NCI-H1048 (cell line): ENCODE data around the gene GLRA3.
"Not testable (repeated sequence)": the region's sequence is repeated elsewhere in the genome, so short reads cannot be mapped to it uniquely, and the experiment has no call there.

ENCODE experiments used
- DNase-seq: peaks from one replicate; lab custom pipeline; 2025; lab: John Stamatoyannopoulos, UW

The GLRA3 gene

GRCh38 chr4:174828845-174829701, at the start of gene GLRA3:
Gene GLRA3 (minus strand): TSS chr4:174829247. CDS start chr4:174828811, 436 bp downstream.
- DNase-seq: peak; percentile 2

DNA sequence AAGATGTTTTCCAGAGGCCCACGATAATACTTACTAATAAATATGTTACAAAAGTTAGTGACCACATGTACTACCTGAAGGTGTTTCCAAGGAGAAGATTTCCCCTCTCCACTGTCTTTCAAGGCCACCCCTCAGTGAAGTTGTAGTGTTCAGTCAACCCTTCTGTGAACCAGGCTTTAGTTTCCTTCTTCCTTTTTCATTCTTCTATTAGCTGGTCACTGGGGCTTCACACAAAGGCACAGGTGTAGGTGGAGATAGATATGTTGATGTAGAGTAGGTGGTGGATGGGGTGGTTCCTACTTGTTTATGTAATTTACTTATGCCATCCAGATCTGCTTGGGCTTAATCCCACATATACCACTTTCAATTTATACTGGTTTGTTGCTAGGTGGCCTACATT, 45.9 kb upstream of the GLRA3 start:
- no peak for DNase-seq

- DNase-seq: no peak
These were observed 44.9 kb upstream of the GLRA3 start for GRCh38 chr4:174873931-174874330.

DNA sequence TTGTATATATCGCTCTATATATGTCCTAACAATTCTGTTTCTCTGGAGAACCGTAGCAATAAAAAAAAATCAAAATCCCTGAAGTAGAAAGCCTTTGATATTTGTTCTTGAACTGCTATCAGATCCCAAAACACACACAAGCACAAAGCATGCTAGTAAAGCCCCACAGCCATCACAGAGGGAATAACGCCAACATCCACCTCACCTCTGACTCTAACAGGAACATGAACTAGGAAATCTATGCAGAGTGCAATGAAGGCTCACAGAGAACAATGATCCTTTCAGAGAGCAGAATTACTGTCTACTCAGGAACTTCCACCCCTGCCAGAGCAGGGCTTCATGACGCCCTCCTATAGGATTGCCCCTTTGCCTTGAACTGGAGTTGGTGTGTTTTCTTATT, 44.1 kb upstream of the GLRA3 start:
- not testable (repeated sequence) for DNase-seq

DNA sequence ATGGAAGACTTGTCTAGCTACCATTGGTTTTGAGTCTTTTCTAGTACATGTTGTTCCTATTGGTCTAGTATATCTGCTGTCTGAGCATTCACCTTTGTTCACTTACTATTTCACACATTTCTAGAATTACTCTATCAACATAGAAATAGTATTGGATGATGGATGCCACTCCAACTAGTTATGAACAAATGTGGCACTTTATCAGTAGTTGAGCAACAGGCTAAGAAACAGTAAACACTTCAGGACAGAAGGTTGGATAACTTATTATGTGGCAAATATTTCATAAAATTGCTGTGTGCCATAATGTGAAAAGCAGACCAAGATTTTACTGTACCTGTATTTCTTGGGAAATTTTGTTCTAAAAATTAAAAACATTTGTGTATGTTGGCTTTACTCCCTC, 42.4 kb upstream of the GLRA3 start:
- no peak for DNase-seq

- no peak for DNase-seq
These were observed 41.3 kb upstream of the GLRA3 start for GRCh38 chr4:174870311-174870710.

DNA sequence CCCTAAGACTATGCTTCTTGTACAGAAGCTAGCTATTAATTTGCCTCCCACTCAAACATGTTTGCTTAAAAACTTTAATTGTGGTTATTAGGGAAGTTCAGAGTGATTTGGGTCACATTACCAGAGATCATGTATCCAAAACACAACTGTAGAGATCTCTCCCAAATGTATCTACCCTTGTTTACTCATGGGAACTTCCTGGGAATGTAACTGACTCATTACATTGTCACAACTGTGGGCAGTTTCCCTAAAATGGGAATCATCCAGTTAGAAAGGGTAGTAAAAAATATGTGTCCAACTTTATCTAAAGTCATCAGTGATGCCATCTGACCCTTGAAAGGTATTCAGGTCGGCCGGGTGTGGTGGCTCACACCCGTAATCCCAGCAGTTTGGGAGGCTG, 40.3 kb upstream of the GLRA3 start:
- no peak for DNase-seq

DNA sequence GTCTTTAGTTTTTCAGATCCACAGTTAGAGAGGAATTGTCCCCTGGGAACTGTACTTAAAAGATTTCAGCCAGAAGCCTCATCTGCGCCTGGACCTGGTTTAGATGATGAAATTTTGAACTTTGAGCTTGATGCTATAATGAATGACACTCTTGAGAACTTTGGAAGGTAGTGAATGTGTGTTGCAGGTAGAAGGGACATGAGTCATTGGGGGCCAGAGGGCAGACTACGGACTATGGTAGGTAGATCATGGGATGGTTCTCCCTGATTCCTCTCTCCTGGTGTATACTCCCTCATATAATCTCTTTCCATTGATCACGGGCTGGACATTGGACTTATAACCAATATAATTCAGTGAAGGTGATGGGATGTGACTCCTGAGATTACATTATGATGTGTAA, 38.9 kb upstream of the GLRA3 start:
- no peak for DNase-seq

DNA sequence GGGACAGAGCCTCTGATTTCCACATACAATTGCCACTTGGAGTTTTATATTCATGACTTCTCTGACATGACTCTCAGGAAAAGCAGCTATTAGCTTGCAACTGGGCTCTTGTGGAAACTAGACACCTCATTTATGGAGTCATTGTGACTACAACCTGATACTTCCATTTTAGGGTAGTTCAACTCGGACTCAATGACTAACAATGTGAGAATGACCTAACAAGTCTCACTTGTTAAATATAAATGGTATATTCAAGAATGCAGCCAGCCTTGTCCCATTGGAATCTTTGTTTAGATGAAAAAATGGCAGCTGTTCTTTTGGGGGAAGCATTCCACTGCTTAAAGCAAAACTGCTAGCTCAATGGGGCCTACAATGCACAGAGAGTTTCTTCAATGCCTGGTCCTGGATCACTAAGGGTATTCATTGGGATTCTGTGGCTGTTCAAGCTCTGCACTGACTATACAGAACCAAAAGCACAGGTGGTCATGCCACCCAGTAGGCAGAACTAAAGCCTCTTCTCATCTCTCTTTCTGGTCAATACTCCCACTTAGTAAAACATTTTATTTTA, 36.5 kb upstream of the GLRA3 start:
- DNase-seq: no peak

- DNase-seq: no peak
These were observed 35.0 kb upstream of the GLRA3 start for GRCh38 chr4:174864031-174864430.

DNA sequence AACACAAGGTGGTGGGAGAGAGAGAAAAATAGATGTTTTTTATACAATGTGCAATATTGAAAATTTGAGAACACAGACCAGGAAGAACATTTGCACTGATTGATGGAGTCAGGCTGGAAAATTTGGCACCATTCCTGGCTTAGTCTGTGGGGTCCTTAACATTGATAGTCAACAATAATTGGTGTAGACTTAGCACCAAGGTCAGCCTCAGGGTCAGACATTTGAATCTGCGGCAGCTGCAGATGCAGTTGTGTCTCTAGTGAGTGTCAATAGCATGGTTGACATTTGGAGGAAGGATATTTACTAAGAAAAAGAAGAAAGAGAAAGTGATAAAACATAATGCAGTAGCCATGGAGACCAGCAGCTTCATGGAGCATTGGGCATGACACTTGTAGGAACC, 31.5 kb upstream of the GLRA3 start:
- DNase-seq: no peak

DNA sequence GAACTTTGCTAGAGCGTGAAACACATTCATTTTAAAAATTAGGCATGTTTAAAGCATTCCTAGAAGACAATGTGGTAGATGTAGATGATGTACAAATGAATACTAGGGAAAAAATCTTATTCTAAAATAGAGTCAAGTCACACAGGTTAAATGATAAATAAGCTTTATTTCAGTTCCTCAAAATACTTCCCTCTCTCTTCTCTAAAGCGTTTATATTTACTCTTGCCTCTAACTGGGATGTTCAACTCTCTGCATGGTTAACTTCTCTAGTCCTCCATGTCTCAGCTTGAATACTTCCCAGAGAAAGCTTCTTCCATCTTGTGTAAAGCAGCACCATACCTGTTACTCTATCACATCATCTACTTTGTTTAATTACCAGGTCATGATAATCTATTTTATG, 30.9 kb upstream of the GLRA3 start:
- DNase-seq: no peak

DNA sequence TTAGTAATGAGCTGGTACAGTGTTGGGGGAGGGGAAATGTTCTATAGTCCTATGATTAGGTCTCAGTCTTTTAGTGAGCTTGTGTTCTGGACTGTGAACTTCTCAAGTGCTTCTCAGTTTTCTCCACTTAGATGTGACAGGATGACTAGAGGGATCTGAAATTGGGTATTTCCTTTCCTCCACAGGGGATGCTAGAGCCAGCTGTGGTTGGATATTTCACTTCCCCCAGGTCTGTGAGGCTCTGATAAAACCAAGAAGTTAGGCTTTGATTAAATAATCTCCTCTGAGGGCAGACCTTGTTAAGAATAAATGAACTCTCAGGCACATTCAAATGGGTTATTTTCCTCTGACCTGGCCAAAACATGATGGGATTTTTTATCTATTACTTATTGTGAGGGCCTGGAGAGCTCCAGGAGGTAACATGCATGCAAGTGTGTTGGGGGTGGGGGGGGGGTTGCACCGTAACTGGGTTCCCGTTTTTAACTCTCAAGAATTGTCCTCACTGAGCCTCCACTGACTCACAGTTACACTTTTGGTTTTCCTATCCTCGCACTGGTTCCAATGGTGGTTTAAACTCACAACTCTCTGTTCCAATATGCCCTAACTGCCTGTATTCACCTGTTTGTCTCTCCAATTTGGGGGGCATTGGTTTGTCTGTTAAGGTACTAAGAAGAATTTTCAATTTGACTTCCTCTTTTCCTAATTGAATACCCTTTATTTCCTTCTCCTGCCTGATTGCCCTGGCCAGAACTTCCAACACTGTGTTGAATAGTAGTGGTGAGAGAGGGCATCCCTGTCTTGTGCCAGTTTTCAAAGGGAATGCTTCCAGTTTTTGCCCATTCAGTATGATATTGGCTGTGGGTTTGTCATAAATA, 28.1 kb upstream of the GLRA3 start:
- DNase-seq: no peak

DNA sequence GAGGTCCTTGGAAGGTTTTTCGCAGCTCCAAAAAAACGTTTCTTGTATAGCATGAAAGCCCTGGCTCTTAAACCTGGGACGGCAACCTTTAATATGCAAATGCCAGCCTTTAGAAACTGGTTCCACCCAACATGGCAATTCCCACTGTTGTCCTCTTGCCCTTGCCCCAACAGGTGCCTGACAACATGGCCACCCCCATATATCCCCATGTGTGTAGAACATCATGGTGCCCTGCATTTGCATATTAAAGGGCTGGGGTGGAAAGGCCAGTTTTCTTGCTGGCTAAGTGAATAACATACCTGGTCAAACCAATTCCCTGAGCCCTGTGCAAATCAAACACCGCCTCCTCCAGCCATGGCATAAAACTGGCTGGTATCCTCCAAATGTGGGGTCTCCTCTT, 26.0 kb upstream of the GLRA3 start:
- no peak for DNase-seq

- DNase-seq: no peak
These were observed 24.6 kb upstream of the GLRA3 start for GRCh38 chr4:174853629-174854028.

DNA sequence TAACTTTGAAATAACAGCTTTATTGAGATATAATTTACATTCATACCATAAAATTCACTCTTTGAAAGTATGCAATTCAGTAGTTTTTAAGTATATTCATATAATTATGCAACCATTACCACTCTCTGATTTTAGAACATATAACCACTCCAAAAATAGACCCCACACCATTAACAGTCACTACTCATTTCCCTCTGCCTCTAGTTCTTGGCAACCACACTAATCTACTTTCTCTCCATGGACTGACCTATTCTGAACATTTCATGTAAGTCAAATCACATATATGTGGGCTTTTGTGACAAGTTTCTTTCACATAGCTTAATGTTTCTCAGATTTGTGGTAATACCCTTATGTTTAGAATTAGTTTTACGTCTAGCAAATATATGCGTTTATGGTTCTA, 19.5 kb upstream of the GLRA3 start:
- DNase-seq: no peak

DNA sequence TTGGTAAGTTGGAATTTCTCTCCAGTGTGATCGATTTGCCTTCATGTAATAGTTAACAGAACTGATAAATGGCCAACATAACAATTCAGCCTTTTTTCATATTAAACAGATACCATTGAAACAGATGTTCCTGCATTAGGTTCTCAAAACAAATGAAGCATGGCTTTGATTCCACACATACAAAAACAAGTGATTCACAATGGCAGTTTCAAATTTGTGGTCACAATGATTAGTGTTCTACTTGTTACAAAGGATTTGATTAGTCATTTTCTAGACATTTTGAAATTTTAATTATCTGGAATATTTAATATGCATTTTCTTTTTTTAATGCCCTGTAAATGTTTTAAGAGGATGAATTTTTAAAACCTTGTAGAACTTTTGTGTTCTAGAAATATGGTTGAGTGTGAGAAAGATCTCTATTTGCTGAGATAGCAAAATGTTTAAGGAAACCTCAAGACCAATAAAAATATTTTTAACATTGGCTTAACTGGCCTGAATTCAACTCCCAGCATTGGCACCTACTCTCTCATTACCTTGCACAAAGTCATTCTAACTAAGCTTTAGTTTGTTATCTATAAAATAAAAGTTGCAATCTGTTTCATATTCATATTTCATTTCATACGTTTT, 18.9 kb upstream of the GLRA3 start:
- DNase-seq: no peak

- DNase-seq: no peak
These were observed 6.5 kb upstream of the GLRA3 start for GRCh38 chr4:174835536-174835935.

GRCh38 chr4:174834477-174834876, 5.4 kb upstream of the GLRA3 start:
- DNase-seq: no peak

GRCh38 chr4:174826660-174827059, 2.4 kb downstream of the GLRA3 start:
- DNase-seq: no peak

DNA sequence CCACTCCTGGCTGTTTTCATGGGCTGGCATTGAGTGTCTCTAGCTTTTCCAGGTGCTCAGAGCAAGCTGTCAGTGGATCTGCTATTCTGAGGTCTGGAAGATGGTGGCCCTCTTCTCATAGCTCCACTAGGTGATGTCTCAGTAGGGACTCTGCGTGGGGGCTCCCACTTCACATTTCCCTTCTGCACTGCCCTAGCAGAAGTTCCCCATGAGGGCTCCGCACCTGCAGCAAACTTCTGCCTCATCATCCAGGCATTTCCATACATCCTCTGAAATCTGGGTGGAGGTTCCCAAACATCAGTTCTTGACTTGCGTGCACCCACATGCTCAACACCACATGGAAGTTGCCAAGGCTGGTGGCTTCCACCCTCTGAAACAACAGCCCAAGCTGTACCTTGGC, 13.8 kb downstream of the GLRA3 start:
- DNase-seq: no peak

DNA sequence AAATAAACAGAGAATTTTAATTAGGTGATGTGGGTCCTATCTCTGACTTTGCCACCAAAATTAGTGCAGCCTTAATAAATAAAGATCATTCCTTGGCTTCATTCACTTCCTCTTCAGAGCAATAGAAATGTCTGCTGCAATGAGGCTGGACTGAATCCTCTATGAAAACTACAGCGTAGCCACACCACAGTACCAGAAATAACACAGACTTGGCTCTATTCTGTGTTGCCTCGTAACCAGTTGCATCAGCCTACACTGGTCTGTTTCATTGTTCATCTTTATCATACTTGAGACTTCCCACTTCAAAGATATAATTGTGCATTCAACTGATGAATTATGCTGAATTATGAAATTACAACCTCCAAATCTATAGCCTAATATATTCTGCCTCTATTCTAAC, 15.8 kb downstream of the GLRA3 start:
- DNase-seq: no peak
